Fibroblast of skin of abdomen (primary cell): Measurements from ENCODE around the gene MAGI2.
A peak's percentile ranks its signal among the peaks of the same experiment; 100 is the strongest.

Source experiments
- DNase-seq: peaks from one replicate; pipeline ENCODE4 v3.0.0-alpha.2; 2013

The MAGI2 gene

GRCh38 chr7:78779788-78780187, 673.7 kb downstream of the MAGI2 start:
- no peak for DNase-seq

DNA sequence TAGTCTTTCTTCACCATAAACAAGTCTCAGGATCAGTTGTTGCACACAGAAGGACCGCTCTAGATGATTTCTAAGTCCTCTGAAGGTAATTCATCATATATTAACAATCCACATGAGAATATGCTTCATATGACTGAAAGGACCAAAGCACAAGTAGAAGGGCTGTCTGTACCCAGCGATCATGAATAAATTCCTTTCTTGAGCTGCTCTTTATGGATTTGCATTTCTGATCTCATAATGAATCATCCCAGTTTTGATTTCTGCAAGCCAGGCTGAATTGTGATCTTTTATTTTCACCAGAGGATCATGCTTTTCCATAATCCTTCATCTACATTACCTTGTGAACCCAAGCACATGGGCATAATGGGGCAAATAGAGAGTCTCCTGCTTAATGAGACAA, 675.6 kb downstream of the MAGI2 start:
- peak; percentile 24 for DNase-seq

GRCh38 chr7:78770422-78771410, 682.8 kb downstream of the MAGI2 start:
- DNase-seq: peak; percentile 10

GRCh38 chr7:78769481-78770101, 683.9 kb downstream of the MAGI2 start:
- peak; percentile 4 for DNase-seq

DNA sequence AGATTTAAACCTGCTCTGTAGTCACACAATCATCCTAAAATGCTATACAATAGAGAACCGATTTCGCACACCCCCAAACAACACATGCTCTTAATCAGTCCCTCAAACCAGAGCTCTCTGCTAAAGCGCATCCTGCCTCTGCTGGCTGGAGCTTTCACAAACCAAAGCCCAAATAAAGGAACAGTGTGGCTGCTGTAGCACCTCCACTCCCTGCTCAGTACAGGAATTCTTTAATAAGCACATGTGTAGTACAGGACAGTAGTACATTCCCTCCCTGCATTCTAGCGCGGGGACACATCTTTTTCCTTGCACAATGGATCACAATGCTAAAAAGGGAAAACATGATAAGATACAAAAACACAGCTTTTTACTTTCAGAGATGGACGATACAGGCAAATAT, 684.6 kb downstream of the MAGI2 start:
- DNase-seq: peak; percentile 16

- DNase-seq: no peak
Observed at GRCh38 chr7:78765943-78766729, 687.3 kb downstream of the MAGI2 start.

GRCh38 chr7:78764571-78764970, 688.9 kb downstream of the MAGI2 start:
- no peak for DNase-seq

DNA sequence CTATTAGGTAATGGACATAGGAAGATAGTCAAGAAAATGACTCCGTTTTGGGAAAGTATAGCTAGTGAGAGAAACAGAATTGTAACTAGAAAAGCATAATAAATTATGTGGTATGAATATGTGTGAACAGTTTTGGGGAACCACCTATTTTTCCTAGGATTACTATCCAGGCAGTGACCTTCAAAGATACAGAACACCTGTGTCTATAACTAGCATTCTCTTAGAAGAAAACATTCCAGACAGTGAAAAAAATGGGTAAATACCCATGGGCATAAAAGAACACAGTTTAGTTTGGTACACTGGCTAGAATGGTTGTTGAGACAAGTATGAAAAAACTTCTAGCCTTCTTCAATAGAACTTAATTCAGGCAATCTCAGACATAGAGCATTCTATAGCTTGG, 690.8 kb downstream of the MAGI2 start:
- no peak for DNase-seq

GRCh38 chr7:78760620-78761355, 692.7 kb downstream of the MAGI2 start:
- DNase-seq: peak; percentile 15

DNA sequence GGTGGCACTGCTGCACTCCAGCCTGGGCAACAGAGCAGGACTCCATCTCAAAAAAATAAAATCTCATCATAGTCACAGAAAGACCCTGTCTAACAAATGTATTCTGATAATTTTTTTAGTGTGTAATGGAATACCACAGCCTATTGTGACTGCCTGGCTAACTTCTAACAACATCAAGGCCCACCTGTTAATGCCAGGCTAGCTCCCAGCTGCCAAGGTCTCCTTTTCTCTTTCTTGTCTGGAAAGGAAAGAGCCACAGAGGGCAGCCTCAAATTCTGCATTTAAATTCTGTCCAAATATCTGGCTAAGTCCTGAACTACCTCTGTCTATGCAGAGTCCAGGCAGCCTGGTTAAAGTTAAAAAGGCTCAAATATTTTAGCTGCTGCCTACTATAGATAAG, 700.9 kb downstream of the MAGI2 start:
- DNase-seq: no peak

GRCh38 chr7:78751253-78751652, 702.2 kb downstream of the MAGI2 start:
- no peak for DNase-seq

GRCh38 chr7:78749052-78749746, 704.3 kb downstream of the MAGI2 start:
- DNase-seq: no peak

- no peak for DNase-seq
Observed at GRCh38 chr7:78747592-78747991, 705.9 kb downstream of the MAGI2 start.

DNA sequence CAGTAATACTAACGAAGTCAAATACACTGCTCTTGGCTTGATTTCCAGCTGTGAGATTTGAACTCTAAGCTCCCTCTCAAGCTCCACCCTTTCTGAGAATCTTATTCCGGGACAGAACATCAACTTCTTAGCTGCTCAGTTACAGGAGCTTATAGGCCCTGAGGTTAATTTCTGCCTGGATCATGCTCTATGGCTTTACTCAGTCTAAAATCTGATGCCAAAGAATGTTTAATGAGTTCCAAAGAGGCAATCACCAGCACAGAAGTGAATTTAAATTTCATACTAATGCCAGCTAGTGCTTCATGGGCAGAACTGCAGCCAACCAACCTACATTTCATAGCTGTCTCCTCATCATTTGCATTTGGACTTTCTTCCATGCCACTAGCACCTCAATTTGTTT, 707.2 kb downstream of the MAGI2 start:
- no peak for DNase-seq

- no peak for DNase-seq
Observed at GRCh38 chr7:78742694-78743093, 710.8 kb downstream of the MAGI2 start.

DNA sequence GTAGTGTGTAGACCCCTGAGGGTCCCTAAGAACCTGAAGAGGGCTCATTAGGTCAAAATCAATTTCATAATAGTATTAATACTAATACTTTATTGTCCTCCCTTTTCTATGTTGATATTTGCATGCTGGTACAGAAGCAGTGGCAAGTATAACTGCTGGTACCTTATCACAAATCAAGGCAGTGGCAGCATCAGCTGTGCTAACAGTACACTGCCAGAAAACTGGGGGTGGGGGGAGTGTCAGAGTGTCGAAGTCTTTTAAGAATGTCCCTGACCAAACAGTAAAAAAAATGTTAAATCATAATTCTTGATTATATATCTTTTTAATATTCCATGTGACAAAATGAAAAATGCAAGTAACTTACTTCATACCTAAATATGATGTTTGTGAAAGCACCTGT, 716.9 kb downstream of the MAGI2 start:
- DNase-seq: no peak

- DNase-seq: no peak
Observed at GRCh38 chr7:78734626-78735025, 718.8 kb downstream of the MAGI2 start.

- no peak for DNase-seq
Observed at GRCh38 chr7:78720066-78720465, 733.4 kb downstream of the MAGI2 start.

GRCh38 chr7:78718212-78718611, 735.3 kb downstream of the MAGI2 start:
- no peak for DNase-seq

DNA sequence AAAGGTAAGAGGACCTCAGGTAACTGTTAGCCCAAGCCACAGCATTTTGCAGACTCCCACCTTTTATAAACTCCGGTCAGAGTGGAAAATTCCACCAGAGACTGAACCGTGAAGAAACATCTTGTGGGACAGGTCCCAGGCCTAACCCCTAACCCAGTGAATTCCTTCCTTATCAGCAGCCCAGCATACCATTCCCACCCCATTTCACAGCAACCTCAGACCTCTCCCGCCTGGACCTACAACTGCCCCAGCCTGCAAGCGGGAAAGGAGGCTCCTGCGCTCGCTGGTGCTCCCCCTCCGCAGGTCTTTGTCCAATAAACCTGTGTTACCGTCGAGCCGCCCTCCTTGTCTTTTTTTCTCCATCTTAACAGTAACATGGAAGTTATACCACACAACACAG, 736.6 kb downstream of the MAGI2 start:
- no peak for DNase-seq

DNA sequence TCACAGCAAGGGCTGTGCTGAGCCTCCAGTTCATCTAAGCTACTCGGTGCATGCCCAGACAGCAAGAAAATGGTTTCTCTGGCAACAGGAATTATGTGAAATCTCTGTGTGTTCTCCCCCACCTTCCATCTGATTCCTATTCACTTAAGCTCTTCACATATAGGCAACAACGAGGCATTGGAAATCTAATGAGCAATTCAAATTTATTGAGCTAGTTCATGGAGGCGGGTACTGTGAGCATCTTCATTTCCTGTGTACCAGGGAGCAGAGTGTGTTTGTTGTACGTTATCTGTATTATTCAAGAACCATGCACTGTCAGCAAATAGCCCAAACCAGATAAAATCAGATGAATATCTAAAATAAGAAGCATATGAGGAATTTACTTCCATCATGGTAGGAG, 739.1 kb downstream of the MAGI2 start:
- no peak for DNase-seq

DNA sequence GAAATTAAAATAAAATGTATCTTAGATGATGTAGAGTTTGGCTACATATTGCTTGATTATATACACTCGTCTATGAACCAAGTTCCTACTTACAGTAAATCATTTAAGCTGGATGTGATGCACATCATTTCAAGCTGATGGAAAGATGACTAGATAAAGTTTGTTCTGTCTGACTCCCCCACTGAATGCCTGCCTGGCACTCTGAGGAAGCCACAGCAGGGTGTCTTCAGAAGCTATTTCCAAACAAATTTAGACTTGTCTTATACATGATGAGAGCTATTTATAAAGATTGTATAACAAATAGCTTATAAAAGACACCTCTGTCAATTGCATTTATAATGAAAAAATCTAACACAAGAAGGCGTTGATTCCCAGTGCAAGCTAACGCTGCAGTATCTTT, 741.4 kb downstream of the MAGI2 start:
- no peak for DNase-seq
